ENCODE data around the gene MDGA2. TPM values are rescaled to one million over a fixed set of nuclear protein-coding genes. Genes with fewer than 3 reads are reported as not detected.
"Not testable (repeated sequence)": the region's sequence is repeated elsewhere in the genome, so short reads cannot be mapped to it uniquely, and the experiment has no call there.

Gene MDGA2
- total RNA-seq, 2 experiments from 2014 or later = not detected

DNA sequence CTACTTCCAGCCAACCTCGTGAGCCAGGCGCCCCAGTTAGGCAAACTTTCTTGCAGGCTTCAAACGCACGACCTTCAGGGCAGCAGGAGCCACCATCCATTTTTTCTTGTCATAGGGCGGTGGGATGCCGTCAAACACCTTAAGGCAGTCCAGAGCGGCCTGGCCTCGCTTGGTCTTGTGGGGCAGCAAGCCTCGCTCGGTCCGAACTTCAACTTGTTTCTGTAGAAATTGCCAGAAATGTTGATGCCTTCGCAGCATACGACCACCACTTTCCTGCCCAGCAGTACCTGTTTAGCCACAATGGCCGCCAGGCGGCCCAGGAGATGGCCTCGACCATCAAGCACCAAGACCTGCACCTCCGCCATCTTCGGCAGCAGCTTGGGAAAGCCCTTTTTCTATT is 474.7 kb downstream of the MDGA2 start:
- H3K27ac Mint-ChIP-seq = no peak overlapping the region
- no peaks in the 10 kb centered on the region for H3K36me3 Mint-ChIP-seq
- peaks cover 4% of the 10 kb centered on the region for H3K9me3 Mint-ChIP-seq
- H3K4me3 Mint-ChIP-seq = no peak overlapping the region
- POLR2A ChIA-PET = no interaction called here
- no peaks in the 10 kb centered on the region for H3K4me1 Mint-ChIP-seq
- DNase-seq = no peak
- no peak for ATAC-seq (ENCODE audit: low read depth)
- H3K27me3 Mint-ChIP-seq = no peaks in the 10 kb centered on the region

DNA sequence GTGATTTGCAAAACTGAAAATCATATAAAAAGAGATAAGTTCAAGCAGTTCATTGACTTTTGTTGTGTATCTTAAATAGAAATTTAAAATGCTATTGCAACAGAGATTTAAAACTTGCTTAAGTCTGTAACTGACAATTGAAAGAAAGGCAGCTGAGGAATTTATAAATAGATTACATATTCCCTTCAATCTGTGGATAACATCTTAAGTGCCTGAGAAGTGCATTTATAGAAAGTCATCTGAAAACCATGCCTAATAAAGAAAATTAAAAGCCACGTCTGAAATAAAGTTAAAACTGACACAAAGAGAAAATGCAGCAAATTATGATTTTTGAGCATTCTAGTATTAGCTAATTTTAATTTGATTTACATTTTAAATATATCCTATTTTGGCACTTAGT is 479.8 kb downstream of the MDGA2 start:
- ATAC-seq (ENCODE audit: low read depth) (no peak), DNase-seq (no peak)
- POLR2A ChIA-PET = no interaction called here
- no peak overlapping the region for H3K4me3 Mint-ChIP-seq
- H3K9me3 Mint-ChIP-seq = no peaks in the 10 kb centered on the region
- no peaks in the 10 kb centered on the region for H3K27me3 Mint-ChIP-seq
- no peaks in the 10 kb centered on the region for H3K4me1 Mint-ChIP-seq
- H3K27ac Mint-ChIP-seq = no peak overlapping the region
- H3K36me3 Mint-ChIP-seq = no peaks in the 10 kb centered on the region

DNA sequence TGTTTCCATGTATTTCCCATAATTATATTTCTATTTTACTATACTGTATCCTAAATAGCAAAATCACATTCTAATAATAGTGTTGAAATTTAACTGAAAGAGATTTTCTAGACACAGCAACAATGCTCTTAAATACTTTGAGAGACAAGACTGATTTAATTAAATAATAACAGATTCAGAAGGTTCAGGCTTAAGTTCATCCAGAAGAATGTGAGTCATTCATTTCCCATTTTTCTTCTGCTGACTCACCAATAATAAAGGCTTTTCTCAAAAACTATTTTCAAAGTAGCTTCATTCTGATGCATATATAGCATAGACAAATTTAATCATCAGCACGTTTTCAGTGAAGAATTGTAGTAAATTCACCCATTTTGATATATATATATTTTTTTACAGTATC is 481.4 kb downstream of the MDGA2 start:
- H3K9me3 Mint-ChIP-seq = no peaks in the 10 kb centered on the region
- DNase-seq (no peak), ATAC-seq (ENCODE audit: low read depth) (no peak)
- no peak overlapping the region for H3K4me3 Mint-ChIP-seq
- no peak overlapping the region for H3K27ac Mint-ChIP-seq
- H3K4me1 Mint-ChIP-seq = no peaks in the 10 kb centered on the region
- no peaks in the 10 kb centered on the region for H3K27me3 Mint-ChIP-seq
- POLR2A ChIA-PET = no interaction called here
- H3K36me3 Mint-ChIP-seq = no peaks in the 10 kb centered on the region

DNA sequence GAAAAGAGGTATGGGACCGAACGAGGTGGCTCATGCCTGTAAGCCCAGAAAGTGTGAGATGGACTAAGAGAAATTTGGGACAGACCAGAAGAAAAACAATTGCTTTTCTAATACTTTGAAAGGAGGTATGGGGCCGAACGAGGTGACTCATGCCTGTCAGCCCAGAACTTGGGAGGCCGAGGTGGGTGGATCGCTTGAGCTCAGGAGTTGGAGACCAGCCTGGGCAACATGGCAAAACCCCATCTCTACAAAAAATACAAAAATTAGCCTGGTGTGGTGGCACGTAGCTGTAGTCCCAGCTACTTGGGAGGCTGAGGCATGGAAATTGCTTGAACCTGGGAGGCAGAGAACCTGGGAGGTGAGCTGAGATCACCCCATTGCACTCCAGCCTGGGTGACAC is 483.2 kb downstream of the MDGA2 start:
- H3K36me3 Mint-ChIP-seq; H3K4me3 Mint-ChIP-seq; H3K4me1 Mint-ChIP-seq; POLR2A ChIA-PET; H3K27ac Mint-ChIP-seq; ATAC-seq (ENCODE audit: low read depth); H3K9me3 Mint-ChIP-seq; DNase-seq; H3K27me3 Mint-ChIP-seq: not testable (repeated sequence)

DNA sequence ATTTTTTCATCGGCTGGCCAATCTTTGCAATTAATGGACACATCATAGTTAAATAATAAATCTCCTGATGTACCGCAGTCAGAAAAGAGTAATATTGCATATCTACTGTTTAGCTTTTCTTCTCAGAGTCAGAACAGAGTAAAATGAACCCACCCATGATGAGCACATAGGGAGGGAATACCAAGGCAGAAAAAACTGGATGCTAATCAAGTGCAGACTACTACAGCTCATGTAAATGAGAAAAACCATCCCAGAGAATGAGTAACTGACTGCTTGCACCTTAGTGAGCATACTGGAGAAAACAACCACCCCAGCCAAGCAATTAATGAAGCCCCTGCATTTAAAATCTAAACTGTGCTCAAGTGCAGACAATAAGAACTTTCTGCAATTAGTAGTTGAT is 483.7 kb downstream of the MDGA2 start:
- H3K9me3 Mint-ChIP-seq = no peaks in the 10 kb centered on the region
- H3K36me3 Mint-ChIP-seq = no peaks in the 10 kb centered on the region
- POLR2A ChIA-PET = no interaction called here
- DNase-seq (no peak), ATAC-seq (ENCODE audit: low read depth) (no peak)
- H3K4me3 Mint-ChIP-seq = no peak overlapping the region
- H3K27ac Mint-ChIP-seq = no peak overlapping the region
- no peaks in the 10 kb centered on the region for H3K27me3 Mint-ChIP-seq
- no peaks in the 10 kb centered on the region for H3K4me1 Mint-ChIP-seq

DNA sequence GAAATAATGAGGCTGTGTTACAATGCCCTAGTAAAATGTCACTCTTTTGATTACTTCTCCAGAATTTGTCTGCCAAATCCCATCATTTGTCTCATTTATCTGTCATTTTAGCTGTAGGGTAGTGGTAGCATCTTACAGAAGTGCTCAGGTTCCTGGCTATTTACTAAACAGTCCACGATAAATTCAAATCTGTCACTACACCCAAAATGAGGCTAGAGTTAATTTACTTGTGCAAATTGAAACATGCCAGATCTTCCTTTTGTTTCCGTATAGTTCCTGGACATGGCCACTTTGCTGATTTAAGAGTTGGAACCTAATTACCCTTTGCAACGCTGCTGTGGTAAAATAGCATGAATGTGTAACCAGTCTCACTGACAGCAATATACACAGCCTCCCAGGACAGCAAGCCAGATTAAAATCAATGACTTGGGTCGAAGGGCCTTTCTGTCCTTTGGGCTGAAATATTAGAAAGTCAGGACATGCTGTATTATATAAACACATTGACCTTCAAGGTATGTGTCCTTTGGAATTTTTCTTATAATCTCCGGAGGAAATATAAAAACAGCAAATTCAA is 485.4 kb downstream of the MDGA2 start:
- Mint-ChIP-seq H3K4me1 (no peaks in the 10 kb centered on the region), H3K9me3 (no peaks in the 10 kb centered on the region), H3K27me3 (no peaks in the 10 kb centered on the region), H3K36me3 (no peaks in the 10 kb centered on the region), H3K4me3 (no peak overlapping the region), H3K27ac (no peak overlapping the region)
- POLR2A ChIA-PET = no interaction called here
- ATAC-seq (ENCODE audit: low read depth) = no peak
- no peak for DNase-seq

DNA sequence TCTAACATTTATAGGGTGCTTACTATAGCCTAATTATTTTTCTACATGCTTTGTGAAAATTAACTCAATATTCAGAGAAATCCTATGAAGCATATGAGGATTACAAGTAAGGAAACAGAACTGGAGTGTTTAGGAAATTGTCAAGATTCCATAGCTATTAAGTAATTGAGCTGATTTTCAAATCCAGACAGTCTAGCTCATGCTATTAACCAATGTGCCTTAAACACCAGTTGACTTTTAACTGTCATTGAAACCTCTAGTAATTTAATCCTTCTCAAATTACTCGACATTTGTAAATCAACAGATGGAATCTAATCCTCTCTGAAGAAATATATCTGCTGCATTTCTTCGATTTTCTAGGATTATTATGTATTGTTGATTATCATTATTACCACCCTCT is 488.9 kb downstream of the MDGA2 start:
- no peak for ATAC-seq (ENCODE audit: low read depth)
- Mint-ChIP-seq H3K27ac (no peak overlapping the region), H3K9me3 (no peaks in the 10 kb centered on the region), H3K4me1 (no peaks in the 10 kb centered on the region), H3K27me3 (no peaks in the 10 kb centered on the region), H3K4me3 (no peak overlapping the region), H3K36me3 (no peaks in the 10 kb centered on the region)
- POLR2A ChIA-PET = no interaction called here
- DNase-seq = no peak

DNA sequence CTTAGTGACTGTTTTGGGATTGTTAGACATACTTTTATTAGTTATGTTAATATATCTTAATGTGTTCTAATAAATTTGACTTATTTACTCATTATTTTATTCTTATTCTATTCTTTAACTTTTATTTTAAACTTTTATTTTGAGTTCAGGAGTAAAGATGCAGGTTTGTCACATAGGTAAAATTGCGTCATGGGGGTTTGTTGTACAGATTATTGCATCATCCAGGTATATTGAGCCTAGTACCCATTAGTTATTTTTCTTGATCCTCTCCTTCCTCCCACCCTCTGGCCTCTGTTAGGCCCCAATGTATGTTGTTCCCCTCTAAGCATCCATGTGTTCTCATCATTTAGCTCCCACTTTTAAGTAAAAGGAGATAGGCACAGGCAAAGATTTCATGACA is 495.5 kb downstream of the MDGA2 start:
- DNase-seq (no peak), ATAC-seq (ENCODE audit: low read depth) (no peak)
- Mint-ChIP-seq H3K4me1 (no peaks in the 10 kb centered on the region), H3K27ac (no peak overlapping the region), H3K27me3 (no peaks in the 10 kb centered on the region), H3K36me3 (no peaks in the 10 kb centered on the region), H3K9me3 (no peaks in the 10 kb centered on the region), H3K4me3 (no peak overlapping the region)
- POLR2A ChIA-PET = no interaction called here

DNA sequence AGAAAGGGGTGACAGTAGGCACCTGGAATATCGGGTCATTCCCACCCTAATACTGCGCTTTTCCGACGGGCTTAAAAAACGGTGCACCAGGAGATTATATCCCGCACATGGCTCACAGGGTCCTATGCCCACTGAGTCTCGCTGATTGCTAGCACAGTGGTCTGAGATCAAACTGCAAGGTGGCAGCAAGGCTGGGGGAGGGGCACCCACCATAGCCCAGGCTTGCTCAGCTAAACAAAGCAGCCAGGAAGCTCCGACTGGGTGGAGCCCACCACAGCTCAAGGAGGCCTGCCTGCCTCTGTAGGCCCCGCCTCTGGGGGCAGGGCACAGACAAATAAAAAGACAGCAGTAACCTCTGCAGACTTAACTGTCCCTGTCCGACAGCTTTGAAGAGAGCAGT is 503.5 kb downstream of the MDGA2 start:
- not testable (repeated sequence) for H3K9me3 Mint-ChIP-seq; H3K27me3 Mint-ChIP-seq; ATAC-seq (ENCODE audit: low read depth)

DNA sequence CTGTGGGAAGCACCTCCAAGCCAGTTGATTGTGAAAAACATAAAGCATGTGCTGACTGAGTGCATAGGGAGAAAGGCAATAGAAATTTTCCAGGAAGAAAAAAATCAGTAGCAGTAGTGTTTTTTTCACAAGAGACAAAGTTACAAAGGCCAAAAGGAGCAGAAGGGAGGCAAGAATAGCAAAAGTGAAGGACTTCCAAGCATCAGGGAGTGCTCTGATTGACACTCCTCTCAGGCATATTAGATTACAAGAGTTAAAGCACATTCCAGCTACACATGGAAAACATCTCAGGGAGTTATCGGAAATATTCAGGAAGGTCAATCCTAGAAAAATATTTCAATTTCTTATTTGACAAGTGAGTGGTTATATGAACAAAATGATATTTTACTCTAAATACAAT is 508.0 kb downstream of the MDGA2 start:
- no peak overlapping the region for H3K27ac Mint-ChIP-seq
- H3K9me3 Mint-ChIP-seq = peaks cover 3% of the 10 kb centered on the region
- POLR2A ChIA-PET = no interaction called here
- no peaks in the 10 kb centered on the region for H3K36me3 Mint-ChIP-seq
- H3K4me3 Mint-ChIP-seq = no peak overlapping the region
- H3K4me1 Mint-ChIP-seq = no peaks in the 10 kb centered on the region
- DNase-seq (no peak), ATAC-seq (ENCODE audit: low read depth) (no peak)
- H3K27me3 Mint-ChIP-seq = no peaks in the 10 kb centered on the region

More for the DNA sequence above, 503.5 kb downstream of the MDGA2 start:
- DNase-seq, H3K4me1 Mint-ChIP-seq, H3K36me3 Mint-ChIP-seq, POLR2A ChIA-PET, H3K4me3 Mint-ChIP-seq, H3K27ac Mint-ChIP-seq: not testable (repeated sequence)

DNA sequence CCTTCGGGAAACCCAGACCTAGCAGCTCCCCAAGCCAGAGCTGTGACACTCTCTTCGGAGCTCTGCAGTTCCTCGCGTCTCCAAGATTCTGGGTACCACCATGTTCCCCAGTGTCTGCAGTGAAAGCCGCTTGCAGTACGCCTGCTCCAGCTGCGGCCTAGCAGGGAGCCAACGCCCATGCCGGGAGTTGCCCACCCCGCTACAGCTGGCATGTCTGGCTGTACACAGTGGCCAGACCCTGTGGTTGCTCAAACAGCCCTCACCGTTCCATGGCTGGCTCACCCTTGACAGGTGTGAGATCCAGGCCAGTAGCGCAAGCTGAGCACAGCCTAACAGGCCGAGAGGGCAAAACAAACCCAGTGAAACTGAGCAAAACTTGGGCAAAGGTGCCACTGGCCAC is 520.0 kb downstream of the MDGA2 start:
- no peaks in the 10 kb centered on the region for H3K27me3 Mint-ChIP-seq
- no peak overlapping the region for H3K4me3 Mint-ChIP-seq
- POLR2A ChIA-PET = no interaction called here
- no peaks in the 10 kb centered on the region for H3K4me1 Mint-ChIP-seq
- H3K9me3 Mint-ChIP-seq = no peaks in the 10 kb centered on the region
- no peak overlapping the region for H3K27ac Mint-ChIP-seq
- DNase-seq = no peak
- no peak for ATAC-seq (ENCODE audit: low read depth)
- H3K36me3 Mint-ChIP-seq = no peaks in the 10 kb centered on the region

DNA sequence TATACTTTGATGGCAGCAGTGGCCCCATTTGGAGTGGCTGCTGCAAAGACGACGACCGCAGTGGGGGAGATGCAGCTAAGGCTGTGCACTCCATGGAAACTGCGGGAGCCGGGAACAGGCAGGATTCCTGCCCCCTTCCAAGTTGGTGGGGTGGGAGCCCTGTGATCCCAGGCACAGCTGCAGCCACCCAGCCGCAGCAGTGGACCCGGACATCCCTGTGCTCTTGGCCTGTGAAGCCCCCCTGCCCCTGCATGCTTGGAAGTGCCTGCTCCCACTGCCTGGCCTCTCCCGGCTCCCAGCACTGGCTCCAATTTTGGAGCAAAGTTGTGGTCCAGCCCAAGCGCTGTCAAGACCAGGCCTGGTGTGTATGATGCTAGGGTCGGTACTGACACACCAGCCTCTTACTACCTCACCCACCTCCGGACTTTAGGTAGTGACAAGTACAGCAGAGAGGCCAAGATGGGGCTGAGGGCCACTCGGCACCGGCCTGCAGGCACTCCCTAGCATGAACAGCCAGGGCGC is 521.1 kb downstream of the MDGA2 start:
- Mint-ChIP-seq H3K36me3 (no peaks in the 10 kb centered on the region), H3K4me3 (no peak overlapping the region), H3K27ac (no peak overlapping the region), H3K27me3 (no peaks in the 10 kb centered on the region), H3K9me3 (no peaks in the 10 kb centered on the region), H3K4me1 (no peaks in the 10 kb centered on the region)
- no peak for DNase-seq
- ATAC-seq (ENCODE audit: low read depth) = no peak
- POLR2A ChIA-PET = no interaction called here

DNA sequence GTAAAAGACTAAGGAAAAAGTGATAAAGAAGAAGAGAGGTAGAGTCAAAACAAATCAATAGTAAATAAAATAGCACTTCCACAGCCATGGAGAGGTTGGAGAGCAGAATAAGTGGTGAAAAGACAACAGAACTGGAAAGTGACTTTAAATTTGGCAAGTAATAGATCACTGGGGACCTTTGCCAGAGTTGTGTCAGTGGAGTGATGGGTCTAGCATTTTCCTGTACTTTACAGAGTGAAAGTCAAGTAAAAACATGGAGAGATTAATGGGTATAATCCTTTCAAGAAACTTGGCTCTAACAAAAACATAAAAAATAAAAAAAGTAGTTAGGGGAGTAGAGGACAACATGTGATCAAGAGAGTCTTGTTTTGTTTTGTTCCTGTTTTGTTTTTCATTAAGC is 521.7 kb downstream of the MDGA2 start:
- ATAC-seq (ENCODE audit: low read depth) = no peak
- POLR2A ChIA-PET = no interaction called here
- no peaks in the 10 kb centered on the region for H3K27me3 Mint-ChIP-seq

DNA sequence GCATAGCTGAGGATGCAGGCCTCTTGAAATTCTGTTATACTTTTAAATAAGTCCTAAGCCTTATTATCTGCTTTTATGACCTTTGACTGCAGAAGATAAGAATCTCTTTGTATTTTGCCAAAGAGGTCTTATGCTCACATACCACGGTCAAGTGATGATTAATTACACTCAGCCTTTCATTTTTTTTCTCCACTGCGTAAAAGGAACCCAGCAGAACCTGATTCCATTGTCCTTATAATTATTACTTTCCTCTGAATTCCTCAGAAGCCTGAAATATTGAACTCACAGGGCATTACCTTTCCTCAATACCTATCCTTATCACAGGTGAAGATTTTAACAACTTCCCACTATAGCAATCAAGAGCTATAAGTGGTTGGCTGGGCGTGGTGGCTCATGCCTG is 525.1 kb downstream of the MDGA2 start:
- no peak for DNase-seq
- Mint-ChIP-seq H3K4me3 (no peak overlapping the region), H3K9me3 (no peaks in the 10 kb centered on the region), H3K27me3 (no peaks in the 10 kb centered on the region), H3K27ac (no peak overlapping the region), H3K36me3 (no peaks in the 10 kb centered on the region), H3K4me1 (no peaks in the 10 kb centered on the region)
- no peak for ATAC-seq (ENCODE audit: low read depth)
- POLR2A ChIA-PET = no interaction called here

More for the DNA sequence above, 521.7 kb downstream of the MDGA2 start:
- Mint-ChIP-seq H3K9me3 (no peaks in the 10 kb centered on the region), H3K27ac (no peak overlapping the region), H3K36me3 (no peaks in the 10 kb centered on the region), H3K4me1 (no peaks in the 10 kb centered on the region), H3K4me3 (no peak overlapping the region)
- DNase-seq = no peak

DNA sequence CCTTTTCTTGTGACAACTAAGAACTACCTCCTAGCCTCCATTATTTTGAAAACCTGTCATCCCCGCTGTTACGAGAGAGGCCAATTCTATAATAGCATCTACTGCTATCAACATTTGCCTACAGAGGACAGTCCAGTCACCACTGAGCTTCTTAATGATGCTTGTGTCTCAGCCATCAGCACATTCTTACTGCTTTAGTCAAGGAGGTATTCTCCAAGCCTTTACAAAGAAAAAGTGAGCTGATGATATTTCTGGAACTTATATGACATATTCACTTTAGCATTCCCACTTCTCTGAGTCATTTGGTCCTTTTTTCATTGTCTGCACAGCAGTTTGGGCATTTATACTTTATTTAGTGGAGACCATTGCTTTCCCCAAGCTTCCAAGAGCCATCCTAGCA is 526.1 kb downstream of the MDGA2 start:
- no peaks in the 10 kb centered on the region for H3K4me1 Mint-ChIP-seq
- DNase-seq = no peak
- H3K27ac Mint-ChIP-seq = no peak overlapping the region
- no peaks in the 10 kb centered on the region for H3K27me3 Mint-ChIP-seq
- H3K4me3 Mint-ChIP-seq = no peak overlapping the region
- no peak for ATAC-seq (ENCODE audit: low read depth)
- no peaks in the 10 kb centered on the region for H3K36me3 Mint-ChIP-seq
- POLR2A ChIA-PET = no interaction called here
- H3K9me3 Mint-ChIP-seq = no peaks in the 10 kb centered on the region

Measured in activated naive CD8-positive, alpha-beta T cell treated with anti-CD3 and anti-CD28 coated beads, Interleukin-2, amount 10 ng/mL, durations not matched to agents 7 days and 5 days (primary cell).